Activated T-cell treated with anti-CD3 and anti-CD28 coated beads, Interleukin-2, amount 50 U/mL, for 48 hours (primary cell): ENCODE data around the gene DLK2.
"Not testable (repeated sequence)": the region's sequence is repeated elsewhere in the genome, so short reads cannot be mapped to it uniquely, and the experiment has no call there.

Experiments
- DNase-seq, 2 experiments: peaks; one replicate each; pipeline ENCODE4 v3.0.0-alpha.2; 2020

DLK2 gene

GRCh38 chr6:43455531-43456428, at the start of gene DLK2:
TSS of gene DLK2 (minus strand) at chr6:43455548. CDS start at chr6:43454825, 723 bp downstream.
- DNase-seq, result peak; percentile 66 to 68

DNA sequence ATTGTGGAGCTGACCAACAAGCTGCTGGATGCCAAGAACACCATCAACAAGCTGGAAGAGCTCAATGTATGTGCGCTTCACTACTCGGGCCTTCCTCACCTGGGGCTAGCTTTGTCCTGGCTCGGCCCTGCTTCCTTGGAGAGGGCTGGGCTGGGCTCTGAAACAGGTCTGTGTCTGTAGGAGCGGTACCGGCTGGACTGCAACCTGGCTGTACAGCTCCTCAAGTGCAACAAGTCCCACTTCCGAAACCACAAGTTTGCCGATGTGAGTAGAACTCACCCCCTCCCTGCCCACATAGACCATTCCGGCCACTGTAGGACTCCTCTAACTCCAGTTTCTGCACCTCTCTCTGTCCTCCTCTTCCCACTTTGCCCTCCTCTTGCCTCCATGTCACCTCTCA, 48.1 kb upstream of the DLK2 start:
- no peak for DNase-seq

DNA sequence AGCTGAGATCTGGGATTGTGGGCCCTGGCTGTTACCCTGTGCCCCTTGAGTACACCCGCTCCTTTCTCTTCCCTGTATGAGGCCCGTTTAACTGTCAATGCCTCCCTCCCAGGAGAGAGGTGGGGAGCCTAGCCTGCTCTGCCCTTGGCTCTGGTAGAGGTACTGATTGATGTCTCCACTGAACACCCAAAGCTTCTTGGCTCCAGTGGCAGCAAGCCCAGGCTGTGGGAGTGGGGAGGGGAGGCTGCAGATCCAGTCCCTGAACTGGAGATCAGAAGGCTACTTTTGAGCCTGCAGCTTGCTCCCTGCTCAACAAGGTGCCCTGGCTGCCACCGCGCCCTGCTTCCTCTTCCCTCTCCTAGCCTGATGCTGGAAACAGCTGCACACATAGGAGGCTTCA, 47.3 kb upstream of the DLK2 start:
- no peak for DNase-seq

DNA sequence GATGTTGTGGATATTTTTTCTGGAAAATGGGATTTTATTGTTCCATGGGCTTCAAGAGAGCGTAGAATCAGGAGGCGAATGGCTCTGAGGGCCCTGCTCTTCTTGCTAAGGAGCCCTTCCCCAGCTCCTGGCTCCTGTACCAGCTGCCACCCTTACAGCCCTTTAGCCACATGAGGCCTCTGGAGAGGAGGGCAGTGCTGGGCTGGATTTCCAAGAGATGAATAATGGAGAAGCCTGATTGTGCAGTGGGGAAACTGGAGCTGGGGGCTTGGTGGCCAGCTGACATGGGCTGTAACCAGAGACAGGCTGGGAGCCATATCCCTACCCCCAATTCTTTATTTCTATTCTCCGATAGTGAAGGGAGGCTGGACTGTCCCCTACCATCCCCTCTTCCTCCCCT, 45.6 kb upstream of the DLK2 start:
- no peak for DNase-seq

DNA sequence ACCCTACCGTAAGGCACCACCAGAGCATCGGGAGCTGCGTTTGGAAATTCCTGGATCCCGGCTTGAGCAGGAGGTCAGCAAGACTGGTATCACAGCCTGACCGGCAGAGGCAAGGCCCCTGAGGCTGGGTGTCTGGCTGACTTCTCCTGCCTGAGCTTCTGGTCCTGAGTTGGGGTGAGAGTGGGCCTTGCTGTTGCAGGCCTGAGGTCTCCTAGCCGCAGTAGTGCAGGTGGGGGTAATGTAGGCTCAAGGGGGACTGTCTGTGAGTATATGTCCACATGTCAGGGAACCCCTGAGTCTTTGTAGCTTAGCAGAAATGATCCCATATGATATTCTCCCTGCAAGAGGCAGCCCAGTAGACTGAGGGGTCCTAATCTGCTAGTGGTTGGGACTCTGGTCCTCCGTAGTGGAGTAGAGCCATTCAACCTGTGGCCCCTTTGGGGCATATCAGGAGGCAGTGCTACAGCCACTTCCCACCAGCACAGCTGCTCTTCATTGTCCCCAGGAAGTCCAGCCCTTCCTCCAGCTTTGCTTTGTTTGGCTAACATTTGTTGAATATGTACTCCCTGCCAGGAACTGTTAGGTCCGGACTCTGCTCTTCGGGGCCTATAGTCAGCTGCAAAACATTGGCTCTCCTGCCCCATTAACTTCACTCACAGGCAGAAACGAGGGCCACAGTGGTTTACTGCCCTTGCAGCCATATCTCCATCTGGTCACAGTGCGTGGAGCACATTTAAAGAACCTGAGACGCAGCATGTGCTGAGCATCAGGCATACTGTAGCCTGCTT, 43.9 kb upstream of the DLK2 start:
- DNase-seq, result no peak

DNA sequence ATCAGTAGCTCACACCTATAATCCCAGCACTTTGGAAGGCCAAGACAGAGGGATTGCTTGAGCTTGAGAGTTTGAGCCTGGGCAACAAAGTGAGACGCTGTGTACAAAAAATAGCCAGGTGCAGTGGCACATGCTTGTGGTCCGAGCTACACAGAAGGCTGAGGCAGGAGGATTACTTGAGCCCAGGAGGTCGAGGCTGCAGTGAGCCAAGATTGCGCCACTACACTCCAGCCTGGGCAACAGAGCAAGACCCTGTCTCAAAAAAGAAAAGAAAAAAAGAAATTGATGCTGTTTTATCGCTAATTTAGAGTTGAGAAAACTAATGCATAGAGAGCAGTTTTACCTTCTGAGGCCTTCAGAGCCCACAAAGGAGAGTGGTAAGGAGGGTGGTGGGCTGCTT, 42.9 kb upstream of the DLK2 start:
- not testable (repeated sequence) for DNase-seq

GRCh38 chr6:43497689-43498088, 42.3 kb upstream of the DLK2 start:
- DNase-seq, result no peak

DNA sequence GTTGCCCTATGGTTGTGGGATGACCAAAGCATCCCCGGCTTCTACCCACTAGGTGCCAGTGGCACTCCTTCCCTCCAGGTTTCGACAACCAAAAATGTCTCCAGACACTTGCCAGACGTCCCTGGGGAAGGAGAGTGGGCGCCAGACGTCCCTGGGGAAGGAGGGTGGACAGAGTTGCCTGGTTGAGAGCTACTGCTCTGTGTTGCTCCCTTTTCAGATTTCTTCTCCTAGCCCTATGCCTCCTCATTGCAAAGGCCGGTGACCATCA, 41.7 kb upstream of the DLK2 start:
- DNase-seq, result no peak

DNA sequence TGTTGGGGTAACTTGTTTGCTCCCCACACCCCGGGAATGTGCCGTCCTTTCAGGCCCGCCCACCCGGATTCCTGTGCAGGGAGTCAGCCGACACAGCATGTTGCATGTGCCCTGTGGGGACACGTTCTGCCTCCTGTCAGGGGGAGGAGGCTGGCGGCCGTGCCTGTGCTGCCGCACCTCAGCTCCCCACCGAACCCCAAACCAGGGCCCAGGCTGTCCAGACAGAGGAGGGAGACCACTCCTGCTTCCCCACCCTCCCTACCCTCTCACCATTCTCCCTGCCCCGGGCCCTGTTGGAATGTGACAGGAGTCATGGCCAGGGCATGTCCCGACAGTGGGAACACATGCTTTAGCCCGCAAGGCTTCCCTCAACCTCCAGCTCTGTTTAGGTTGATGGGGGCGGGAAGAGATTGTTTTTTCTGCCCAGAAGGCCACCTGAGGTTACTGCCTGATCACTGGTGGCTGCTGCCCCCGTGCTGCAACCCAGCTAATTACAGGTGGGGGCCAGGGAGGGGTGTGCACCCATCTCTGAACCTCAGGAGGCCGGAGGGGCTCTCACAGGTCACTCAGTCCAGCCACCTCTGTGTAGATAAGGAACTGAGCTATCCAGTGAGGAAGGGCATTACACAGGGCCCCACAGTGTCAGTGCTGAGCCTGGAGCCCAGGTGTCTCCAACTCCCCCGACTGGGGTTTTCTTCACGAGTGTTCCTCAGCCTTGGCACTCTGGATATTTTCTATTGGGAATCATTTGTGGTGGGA, 41.2 kb upstream of the DLK2 start:
- no peak for DNase-seq

DNA sequence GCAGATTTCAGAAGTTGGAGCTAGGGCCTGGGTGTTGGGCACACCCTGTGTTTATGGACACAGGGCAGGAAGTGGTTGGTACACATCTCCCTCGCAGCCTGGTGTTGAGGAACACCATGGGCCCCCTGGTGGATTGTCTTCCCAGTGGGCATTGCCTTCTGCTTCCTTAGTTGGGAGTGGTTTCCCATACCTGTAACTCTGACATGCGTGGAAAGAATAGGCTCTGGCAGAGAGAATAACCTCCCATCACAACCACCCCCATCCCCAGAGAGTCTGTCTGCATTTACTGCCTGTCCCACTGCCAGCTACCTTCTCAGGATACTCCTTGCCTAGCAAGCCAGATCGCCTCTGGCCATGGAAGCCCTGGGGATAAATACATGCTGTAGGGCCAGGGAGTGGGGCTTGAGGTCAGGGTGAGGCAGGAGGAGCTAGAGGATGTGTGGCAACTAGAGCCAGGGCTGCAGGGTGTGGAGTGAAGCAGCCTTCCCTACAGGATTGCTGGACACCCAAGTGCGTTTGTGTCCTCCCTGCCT, 40.1 kb upstream of the DLK2 start:
- no peak for DNase-seq

DNA sequence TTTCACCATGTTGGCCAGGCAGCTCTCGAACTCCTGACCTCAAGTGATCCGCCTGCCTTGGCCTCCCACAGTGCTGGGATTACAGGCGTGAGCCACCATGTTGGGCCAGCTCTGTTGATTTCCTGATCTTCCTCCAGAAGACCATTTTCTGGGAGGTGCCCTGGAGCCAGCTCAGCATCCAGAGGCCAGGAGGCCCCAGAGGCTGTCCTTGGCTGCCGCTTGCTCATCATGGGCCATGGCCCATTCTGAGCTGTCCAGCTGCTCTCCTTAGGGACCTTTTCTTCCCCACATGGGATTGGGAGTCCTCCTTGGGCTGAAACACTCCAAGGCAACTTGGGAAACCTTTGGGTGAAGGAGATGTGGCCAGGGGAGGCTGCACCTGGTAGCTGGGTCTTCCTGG, 39.4 kb upstream of the DLK2 start:
- DNase-seq, result no peak

GRCh38 chr6:43494321-43494720, 39.0 kb upstream of the DLK2 start:
- no peak for DNase-seq

DNA sequence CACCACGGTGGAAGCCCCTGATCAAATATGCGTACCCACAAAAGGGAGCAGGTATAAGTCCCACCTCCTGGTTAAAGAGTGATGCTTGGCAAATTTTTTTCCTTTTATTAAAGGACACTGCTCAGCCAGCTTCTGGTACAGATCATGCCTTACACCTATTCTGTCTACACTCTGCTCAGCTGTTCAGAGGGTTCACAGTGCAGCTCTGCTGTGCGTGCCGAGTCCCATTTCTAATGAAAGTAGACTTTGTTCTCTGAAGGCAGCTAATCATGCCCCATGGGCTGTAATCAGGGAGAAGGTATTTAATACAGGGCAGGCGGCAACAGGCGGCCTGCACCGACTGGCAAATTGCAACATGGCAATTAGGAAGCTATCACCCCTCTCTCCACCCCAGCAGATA, 38.5 kb upstream of the DLK2 start:
- no peak for DNase-seq

DNA sequence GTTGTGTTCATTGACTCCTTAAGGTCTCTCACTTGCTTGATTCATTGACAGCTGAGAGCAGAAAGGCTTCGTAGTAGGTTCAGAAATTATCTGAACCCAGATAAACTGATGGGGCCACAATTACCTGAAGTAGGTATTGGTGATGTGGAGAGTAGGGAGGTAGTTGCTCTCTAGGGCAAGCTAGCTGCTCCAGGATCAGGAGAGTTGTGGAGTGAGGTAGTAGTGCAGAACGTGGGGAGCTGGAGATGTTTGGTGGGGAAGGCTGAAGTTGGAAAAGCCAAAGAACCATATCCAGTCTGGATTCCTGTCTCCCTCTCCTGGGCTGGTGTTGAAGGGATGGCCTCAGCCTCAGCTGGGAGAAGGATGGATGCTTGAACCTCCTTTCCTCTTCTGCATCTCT, 37.9 kb upstream of the DLK2 start:
- no peak for DNase-seq

DNA sequence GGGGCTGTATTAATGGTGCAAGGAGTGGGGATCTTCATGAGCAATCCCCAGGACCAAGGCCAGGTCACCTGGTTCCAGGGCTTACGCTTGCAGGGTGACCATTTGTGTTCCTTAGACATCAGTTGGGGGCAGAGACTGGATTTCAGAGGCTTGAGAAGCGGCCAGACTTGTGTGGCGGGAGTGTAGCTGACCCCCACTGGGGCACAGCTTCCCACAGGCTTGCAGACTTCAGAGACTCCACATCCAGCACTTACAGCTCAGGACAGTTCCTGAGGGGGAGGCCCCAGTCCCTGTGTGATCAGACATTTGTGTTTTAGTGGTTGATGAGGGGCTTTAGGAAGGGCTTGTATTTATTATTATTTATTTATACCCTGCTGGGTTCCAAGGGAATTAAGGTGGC, 37.3 kb upstream of the DLK2 start:
- no peak for DNase-seq

DNA sequence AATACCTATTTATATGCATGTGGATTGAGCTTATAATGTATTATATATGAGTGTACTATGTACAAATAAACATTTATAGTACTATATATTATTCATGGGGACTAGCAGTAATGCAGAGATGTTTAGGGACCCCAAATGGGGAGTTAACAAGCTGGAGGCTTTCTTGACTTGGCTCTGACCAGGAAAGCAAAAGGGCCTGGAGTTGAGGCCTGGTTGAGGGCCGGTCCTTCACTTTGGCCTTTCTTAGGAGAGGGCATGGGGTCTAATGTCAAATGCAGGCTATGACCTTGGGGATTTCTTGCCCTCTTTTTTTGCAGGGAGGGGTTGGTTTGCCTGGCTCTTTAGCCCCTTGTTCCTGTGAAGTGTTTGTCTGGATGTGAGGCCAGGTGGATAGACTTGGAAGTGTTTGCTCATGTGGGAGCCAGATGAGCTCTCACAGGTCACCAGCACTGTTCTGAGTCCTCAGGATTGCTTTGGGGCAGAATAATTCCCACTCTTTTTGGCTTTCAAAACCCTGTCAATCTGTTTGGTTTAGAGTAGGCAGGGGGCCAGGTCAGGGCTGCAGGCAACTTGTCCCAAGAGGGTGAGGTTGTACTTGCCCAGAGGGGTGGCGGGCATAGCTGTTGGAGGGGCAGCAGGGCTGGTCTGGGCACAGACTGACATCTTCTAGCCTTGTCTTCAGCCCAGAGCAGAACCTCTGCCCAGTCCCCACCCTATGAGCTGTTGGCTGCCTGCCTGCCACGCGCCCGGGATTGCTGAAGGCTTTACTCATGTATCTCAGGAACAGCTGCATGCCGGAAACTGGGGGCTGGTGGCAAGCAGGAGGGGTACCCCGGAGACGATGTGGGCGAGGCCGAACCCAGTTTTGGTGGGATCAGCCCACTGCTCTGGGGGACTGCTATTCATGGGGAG, 36.7 kb upstream of the DLK2 start:
- DNase-seq, result no peak

GRCh38 chr6:43490523-43490939, 35.2 kb upstream of the DLK2 start:
- no peak for DNase-seq

DNA sequence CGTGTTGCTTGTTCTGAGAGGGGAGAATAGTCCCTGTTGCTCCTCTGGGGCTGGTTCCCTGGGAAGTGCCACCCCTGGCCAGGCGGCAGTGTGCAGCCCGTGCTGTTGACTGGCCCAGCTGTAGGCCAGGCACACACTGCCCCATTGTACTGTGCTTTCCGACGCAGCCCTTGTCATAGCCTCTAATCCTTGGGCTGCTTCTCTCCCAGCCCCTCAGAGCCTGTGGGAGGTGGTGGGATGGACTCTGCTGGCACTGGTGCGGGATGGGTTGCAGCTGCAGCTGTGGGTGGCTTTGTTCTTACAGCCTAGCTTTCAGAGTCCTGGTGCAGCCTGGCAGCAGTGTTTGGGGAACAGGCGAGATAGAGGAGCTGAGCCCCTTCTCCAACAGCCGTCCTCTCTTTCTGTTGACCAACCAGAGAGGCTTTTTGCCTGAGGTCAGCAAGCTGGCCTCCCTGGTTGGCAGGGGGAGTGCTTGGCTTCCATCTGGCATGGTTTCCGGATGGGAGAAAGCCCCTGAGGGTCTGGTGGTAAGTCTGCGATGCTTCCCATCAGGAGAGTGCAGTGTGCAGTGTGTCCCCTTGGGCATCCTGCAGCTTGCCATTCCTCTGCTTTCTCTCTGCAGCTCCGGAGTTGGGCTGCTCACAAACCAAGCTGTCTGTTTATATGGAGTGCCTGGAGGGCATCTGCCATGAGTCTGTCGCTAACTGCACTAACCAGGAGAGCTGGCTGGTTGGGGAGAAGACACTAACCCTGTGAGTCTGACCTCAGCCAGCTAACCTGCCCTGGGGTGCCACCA, 34.1 kb upstream of the DLK2 start:
- DNase-seq, result no peak

- no peak for DNase-seq
These were observed 33.4 kb upstream of the DLK2 start for GRCh38 chr6:43488667-43489276.

- DNase-seq, result no peak
These were observed 26.4 kb upstream of the DLK2 start for GRCh38 chr6:43481591-43482236.
